NB4 (cell line): ENCODE data around the gene TSPAN15.

Experiments used
- CTCF ChIP-seq: IDR thresholded peaks from one replicate; pipeline ENCODE4 v1.5.1; 2012; ENCODE audit warnings: low read depth, low read length
- POLR2A ChIP-seq: IDR thresholded peaks from 2 replicates; pipeline ENCODE4 v1.6.1; 2011; ENCODE audit warnings: mild to moderate bottlenecking; ENCODE audit not compliant: insufficient read length; ENCODE audit errors: extremely low read depth
- TF ChIP-seq, protein P1 (sequence below): IDR thresholded peaks from 2 replicates; pipeline ENCODE4 v1.6.1; 2011; ENCODE audit warnings: low read depth, low read length

- TF ChIP-seq CTCF (no peak), POLR2A (no peak)
- TF ChIP-seq, protein P1, sequence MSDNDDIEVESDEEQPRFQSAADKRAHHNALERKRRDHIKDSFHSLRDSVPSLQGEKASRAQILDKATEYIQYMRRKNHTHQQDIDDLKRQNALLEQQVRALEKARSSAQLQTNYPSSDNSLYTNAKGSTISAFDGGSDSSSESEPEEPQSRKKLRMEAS: no peak
Observed at GRCh38 chr10:69411476-69411875, 39.8 kb upstream of the TSPAN15 start.
